Fibroblast of lung (primary cell): ENCODE measurements around the gene VWDE. TPM values are rescaled to one million over a fixed set of nuclear protein-coding genes. Genes with fewer than 3 reads are reported as not detected.

Experiments
- DNase-seq, 2 donors: peaks; one replicate each; pipeline versions ENCODE4 v3.0.0 to v3.0.0-alpha.2; 2010; ENCODE audit warnings: low read depth in 2 of 2
- H2AFZ ChIP-seq: 2 replicates; pipeline ENCODE4 v1.5.1; 2012; ENCODE audit warnings: low read length, control low read depth, inconsistent platforms
- H3K27ac ChIP-seq: 2 replicates; pipeline ENCODE4 v1.5.1; 2011; ENCODE audit warnings: low read length, control low read depth; ENCODE audit not compliant: insufficient read depth
- H3K27me3 ChIP-seq: 2 replicates; pipeline ENCODE4 v1.5.1; 2011; ENCODE audit warnings: mild to moderate bottlenecking, low read length; ENCODE audit not compliant: control insufficient read depth, insufficient read depth
- H3K36me3 ChIP-seq: 2 replicates; pipeline ENCODE4 v1.5.1; 2011; ENCODE audit warnings: low read length; ENCODE audit not compliant: control insufficient read depth, insufficient read depth
- H3K4me1 ChIP-seq: 2 replicates; pipeline ENCODE4 v1.5.1; 2011; ENCODE audit warnings: low read length; ENCODE audit not compliant: control insufficient read depth, insufficient read depth; ENCODE audit errors: extremely low read depth
- H3K4me2 ChIP-seq: 2 replicates; pipeline ENCODE4 v1.5.1; 2011; ENCODE audit warnings: low read length, control low read depth; ENCODE audit not compliant: insufficient read depth; ENCODE audit errors: extremely low read depth
- H3K4me3 ChIP-seq, 4 experiments: fragments of 200-600 bp in 1 of 4; sonication (generic) in 1 of 4; replicated peaks in 1 of 4; 2 replicates each; pipeline ENCODE4 v1.5.1; 2011 to 2016; ENCODE audit warnings: low read length in 4 of 4, low read depth in 3 of 4, mild to moderate bottlenecking in 3 of 4, control low read depth in 2 of 4, inconsistent platforms in 1 of 4, mixed read lengths in 1 of 4; ENCODE audit not compliant: insufficient read depth in 1 of 4; ENCODE audit errors: control extremely low read depth in 1 of 4
- H3K79me2 ChIP-seq: 2 replicates; pipeline ENCODE4 v1.5.1; 2012; ENCODE audit warnings: mild to moderate bottlenecking, low read length, inconsistent platforms; ENCODE audit not compliant: control insufficient read depth, insufficient read depth
- H3K9ac ChIP-seq: 2 replicates; pipeline ENCODE4 v1.5.1; 2011; ENCODE audit warnings: mild to moderate bottlenecking, low read length, control low read depth; ENCODE audit not compliant: insufficient read depth
- H3K9me3 ChIP-seq: 2 replicates; pipeline ENCODE4 v1.5.1; 2012; ENCODE audit warnings: low read depth, low read length; ENCODE audit not compliant: control insufficient read depth, insufficient read depth
- H4K20me1 ChIP-seq: 2 replicates; pipeline ENCODE4 v1.5.1; 2011; ENCODE audit warnings: low read length; ENCODE audit not compliant: control insufficient read depth, insufficient read depth; ENCODE audit errors: extremely low read depth
- EZH2 ChIP-seq: IDR thresholded peaks from 2 replicates; pipeline ENCODE4 v1.5.1; 2012; ENCODE audit warnings: low read length, control low read depth, mild to moderate bottlenecking; ENCODE audit errors: missing control alignments
- polyA plus RNA-seq, 2 donors: library from polyadenylated mRNA; depleted of rRNA in 1 of 2; stranded (reverse) in 1 of 2; unstranded in 1 of 2; fragments of >200 nt; gene quantifications; 2 replicates each; pipeline ENCODE4 v1.2.1, GENCODE V29; 2011 to 2012; ENCODE audit warnings: missing spikeins in 1 of 2
- total RNA-seq: library from RNA; depleted of rRNA; stranded (reverse); fragments of >200 nt; gene quantifications from 2 replicates; pipeline ENCODE4 v1.2.1, GENCODE V29; 2014
- TF ChIP-seq, protein P1 (sequence below), 2 donors: IDR thresholded peaks in 1 of 2; conservative IDR thresholded peaks in 1 of 2; 1 replicate in 1 of 2; 2 replicates in 1 of 2; pipeline ENCODE4 v1.5.1; 2011 to 2012; ENCODE audit warnings: low read length in 2 of 2, control low read depth in 1 of 2, inconsistent platforms in 1 of 2, low read depth in 1 of 2, mild to moderate bottlenecking in 1 of 2

The VWDE gene
- total and polyA plus RNA-seq, 2 donors (not counting 1 experiment from before 2014, with no cell fraction given): 0.09 to 0.17 TPM

DNA sequence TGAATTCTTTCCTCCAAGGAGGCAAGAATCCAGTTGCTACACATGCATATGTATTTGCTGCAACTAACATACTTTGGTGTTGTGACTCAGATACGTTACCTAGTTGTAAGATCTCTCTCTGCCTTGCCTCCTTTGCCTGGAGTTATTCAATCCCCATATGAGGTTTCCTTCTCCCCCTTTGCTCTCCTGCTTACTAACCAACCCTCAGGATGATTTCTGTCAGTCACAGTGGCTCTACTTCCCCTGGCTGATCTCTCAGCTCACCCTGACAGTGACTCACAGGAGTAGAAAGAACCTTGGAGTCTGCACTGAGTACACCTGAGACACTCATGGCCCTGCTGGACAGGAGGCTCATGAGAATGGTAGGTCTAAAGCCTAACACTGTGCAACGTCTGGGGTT lies 100.6 kb downstream of the VWDE start:
- H3K4me1 ChIP-seq: no peaks in the 10 kb centered on the region
- H4K20me1 ChIP-seq: no peaks in the 10 kb centered on the region
- DNase-seq: peak in 1 of 2 donors; percentile 34
- H3K27ac ChIP-seq: no peak overlapping the region
- no peaks in the 10 kb centered on the region for H3K79me2 ChIP-seq
- no peaks in the 10 kb centered on the region for H3K36me3 ChIP-seq
- H3K9ac ChIP-seq: no peak overlapping the region
- no peak overlapping the region for H3K4me2 ChIP-seq
- H3K27me3 ChIP-seq: no peaks in the 10 kb centered on the region
- H3K4me3 ChIP-seq: no peak overlapping the region
- no peaks in the 10 kb centered on the region for H3K9me3 ChIP-seq
- H2AFZ ChIP-seq: no peak overlapping the region
- TF ChIP-seq, protein P1, sequence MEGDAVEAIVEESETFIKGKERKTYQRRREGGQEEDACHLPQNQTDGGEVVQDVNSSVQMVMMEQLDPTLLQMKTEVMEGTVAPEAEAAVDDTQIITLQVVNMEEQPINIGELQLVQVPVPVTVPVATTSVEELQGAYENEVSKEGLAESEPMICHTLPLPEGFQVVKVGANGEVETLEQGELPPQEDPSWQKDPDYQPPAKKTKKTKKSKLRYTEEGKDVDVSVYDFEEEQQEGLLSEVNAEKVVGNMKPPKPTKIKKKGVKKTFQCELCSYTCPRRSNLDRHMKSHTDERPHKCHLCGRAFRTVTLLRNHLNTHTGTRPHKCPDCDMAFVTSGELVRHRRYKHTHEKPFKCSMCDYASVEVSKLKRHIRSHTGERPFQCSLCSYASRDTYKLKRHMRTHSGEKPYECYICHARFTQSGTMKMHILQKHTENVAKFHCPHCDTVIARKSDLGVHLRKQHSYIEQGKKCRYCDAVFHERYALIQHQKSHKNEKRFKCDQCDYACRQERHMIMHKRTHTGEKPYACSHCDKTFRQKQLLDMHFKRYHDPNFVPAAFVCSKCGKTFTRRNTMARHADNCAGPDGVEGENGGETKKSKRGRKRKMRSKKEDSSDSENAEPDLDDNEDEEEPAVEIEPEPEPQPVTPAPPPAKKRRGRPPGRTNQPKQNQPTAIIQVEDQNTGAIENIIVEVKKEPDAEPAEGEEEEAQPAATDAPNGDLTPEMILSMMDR (conservative IDR thresholded peaks at IDR 0.05 in 1 of 2, IDR thresholded peaks at IDR 0.05 in 1 of 2; ENCODE audit: low read depth in 1 of 2, low read length in 2 of 2): no peak
- no peak for TF ChIP-seq EZH2

DNA sequence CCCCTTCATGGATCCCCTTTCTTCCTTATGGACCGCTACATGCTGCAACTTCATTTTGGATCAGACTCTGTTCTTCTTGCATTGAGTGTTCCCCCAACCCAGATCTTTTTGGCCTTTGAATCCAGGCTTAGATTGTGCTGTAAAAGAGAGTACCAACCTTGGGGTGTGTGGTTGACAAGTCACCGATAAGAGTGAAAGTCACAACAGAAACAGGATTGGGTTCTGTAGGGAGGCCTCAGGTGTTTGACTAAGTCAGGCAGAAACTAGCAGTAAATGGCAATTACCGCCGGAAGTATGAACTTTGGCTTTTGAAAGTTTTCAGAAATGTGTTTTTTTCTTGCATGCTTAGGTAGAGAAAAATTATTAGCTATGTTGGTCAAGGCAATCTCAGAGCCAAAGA lies 103.2 kb downstream of the VWDE start:
- no peak overlapping the region for H3K4me2 ChIP-seq
- H3K27me3 ChIP-seq: no peaks in the 10 kb centered on the region
- no peaks in the 10 kb centered on the region for H3K9me3 ChIP-seq
- H3K79me2 ChIP-seq: no peaks in the 10 kb centered on the region
- no peaks in the 10 kb centered on the region for H3K36me3 ChIP-seq
- no peaks in the 10 kb centered on the region for H3K4me1 ChIP-seq
- H3K27ac ChIP-seq: no peak overlapping the region
- H3K9ac ChIP-seq: no peak overlapping the region
- H2AFZ ChIP-seq: no peak overlapping the region
- H4K20me1 ChIP-seq: no peaks in the 10 kb centered on the region
- no peak overlapping the region for H3K4me3 ChIP-seq
- no peak for DNase-seq
- TF ChIP-seq, protein P1 (conservative IDR thresholded peaks at IDR 0.05 in 1 of 2, IDR thresholded peaks at IDR 0.05 in 1 of 2; ENCODE audit: low read depth in 1 of 2, low read length in 2 of 2): no peak
- TF ChIP-seq EZH2: no peak

DNA sequence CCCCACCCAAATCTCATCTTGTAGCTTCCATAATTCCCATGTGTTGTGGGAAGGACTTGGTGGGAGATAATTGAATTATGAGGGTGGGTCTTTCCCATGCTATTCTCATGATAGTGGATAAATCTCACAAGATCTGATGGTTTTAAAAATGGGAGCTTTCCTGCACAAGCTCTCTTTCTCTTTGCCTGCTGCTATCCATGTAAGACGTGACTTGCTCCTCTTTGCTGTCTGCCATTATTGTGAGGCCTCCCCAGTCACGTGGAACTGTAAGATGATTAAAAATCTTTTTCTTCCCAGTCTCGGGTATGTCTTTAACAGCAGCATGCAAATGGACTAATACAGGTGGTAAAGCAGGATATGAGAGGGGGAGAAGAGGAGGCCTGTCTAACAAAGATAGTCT lies 104.3 kb downstream of the VWDE start:
- no peak for DNase-seq
- Histone ChIP-seq H3K9ac (no peak overlapping the region), H3K36me3 (no peaks in the 10 kb centered on the region), H3K27me3 (no peaks in the 10 kb centered on the region), H3K4me2 (no peak overlapping the region), H3K9me3 (no peaks in the 10 kb centered on the region), H3K79me2 (no peaks in the 10 kb centered on the region), H2AFZ (no peak overlapping the region), H4K20me1 (no peaks in the 10 kb centered on the region), H3K4me3 (no peak overlapping the region), H3K27ac (no peak overlapping the region), H3K4me1 (no peaks in the 10 kb centered on the region)
- TF ChIP-seq, protein P1 (conservative IDR thresholded peaks at IDR 0.05 in 1 of 2, IDR thresholded peaks at IDR 0.05 in 1 of 2; ENCODE audit: low read depth in 1 of 2, low read length in 2 of 2): no peak
- no peak for TF ChIP-seq EZH2
